HUES48 (cell line): ENCODE data around the gene FCAMR.

Experiments used
- H3K27ac ChIP-seq: one replicate; pipeline ENCODE4 v1.7.0; 2013; ENCODE audit warnings: low read depth, low read length, inconsistent platforms
- H3K27me3 ChIP-seq: 2 replicates; pipeline ENCODE4 v1.6.1; 2013; ENCODE audit warnings: mild to moderate bottlenecking, low read length; ENCODE audit not compliant: control insufficient read depth, insufficient read depth
- H3K36me3 ChIP-seq: 2 replicates; pipeline ENCODE4 v1.6.1; 2013; ENCODE audit warnings: low read length; ENCODE audit not compliant: control insufficient read depth, insufficient read depth
- H3K4me1 ChIP-seq: 2 replicates; pipeline ENCODE4 v1.6.1; 2013; ENCODE audit warnings: mild to moderate bottlenecking, low read length; ENCODE audit not compliant: control insufficient read depth, insufficient read depth
- H3K4me3 ChIP-seq: 2 replicates; pipeline ENCODE4 v1.5.1; 2013; ENCODE audit warnings: mild to moderate bottlenecking, low read depth, low read length
- H3K9ac ChIP-seq: 2 replicates; pipeline ENCODE4 v1.6.1; 2013; ENCODE audit warnings: mild to moderate bottlenecking, low read depth, low read length, moderate library complexity
- H3K9me3 ChIP-seq: 2 replicates; pipeline ENCODE4 v1.6.1; 2013; ENCODE audit warnings: low read length; ENCODE audit not compliant: control insufficient read depth, insufficient read depth

The FCAMR gene

GRCh38 chr1:206970446-206970845 lies at the start of gene FCAMR:
FCAMR (minus strand) TSS chr1:206970460; CDS start chr1:206970125, 335 bp downstream.
- no peak within 1 kb of the TSS for H3K9ac ChIP-seq
- no peaks in the 10 kb centered on the region for H3K9me3 ChIP-seq
- H3K4me1 ChIP-seq = no peaks in the 10 kb centered on the region
- no peaks in the 10 kb centered on the region for H3K27me3 ChIP-seq
- H3K36me3 ChIP-seq = no peaks in the 10 kb centered on the region
- H3K27ac ChIP-seq = no peak within 1 kb of the TSS
- no peak within 1 kb of the TSS for H3K4me3 ChIP-seq

GRCh38 chr1:207019661-207020060 lies 49.4 kb upstream of the FCAMR start:
- no peaks in the 10 kb centered on the region for H3K36me3 ChIP-seq
- H3K27ac ChIP-seq = no peak overlapping the region
- no peak overlapping the region for H3K9ac ChIP-seq
- H3K4me3 ChIP-seq = no peak overlapping the region
- no peaks in the 10 kb centered on the region for H3K9me3 ChIP-seq
- no peaks in the 10 kb centered on the region for H3K4me1 ChIP-seq
- no peaks in the 10 kb centered on the region for H3K27me3 ChIP-seq

- no peaks in the 10 kb centered on the region for H3K4me1 ChIP-seq
- no peaks in the 10 kb centered on the region for H3K9me3 ChIP-seq
- H3K9ac ChIP-seq = no peak overlapping the region
- no peaks in the 10 kb centered on the region for H3K27me3 ChIP-seq
- no peak overlapping the region for H3K4me3 ChIP-seq
- no peaks in the 10 kb centered on the region for H3K36me3 ChIP-seq
- H3K27ac ChIP-seq = no peak overlapping the region
These were observed 48.9 kb upstream of the FCAMR start for GRCh38 chr1:207019161-207019560.

GRCh38 chr1:207018707-207019106 lies 48.4 kb upstream of the FCAMR start:
- no peak overlapping the region for H3K27ac ChIP-seq

GRCh38 chr1:207017615-207018559 lies 47.6 kb upstream of the FCAMR start:
- Histone ChIP-seq H3K27ac (no peak overlapping the region), H3K9me3 (no peaks in the 10 kb centered on the region), H3K27me3 (no peaks in the 10 kb centered on the region), H3K4me1 (no peaks in the 10 kb centered on the region), H3K36me3 (no peaks in the 10 kb centered on the region), H3K9ac (no peak overlapping the region), H3K4me3 (no peak overlapping the region)

More at GRCh38 chr1:207018707-207019106, 48.4 kb upstream of the FCAMR start:
- H3K4me1 ChIP-seq = no peaks in the 10 kb centered on the region
- H3K4me3 ChIP-seq = no peak overlapping the region
- no peaks in the 10 kb centered on the region for H3K36me3 ChIP-seq
- no peaks in the 10 kb centered on the region for H3K9me3 ChIP-seq
- no peaks in the 10 kb centered on the region for H3K27me3 ChIP-seq
- no peak overlapping the region for H3K9ac ChIP-seq

GRCh38 chr1:207015791-207016190 lies 45.5 kb upstream of the FCAMR start:
- Histone ChIP-seq H3K9ac (no peak overlapping the region), H3K4me1 (no peaks in the 10 kb centered on the region), H3K36me3 (no peaks in the 10 kb centered on the region), H3K27me3 (no peaks in the 10 kb centered on the region), H3K27ac (no peak overlapping the region), H3K4me3 (no peak overlapping the region), H3K9me3 (no peaks in the 10 kb centered on the region)

GRCh38 chr1:207014728-207015127 lies 44.5 kb upstream of the FCAMR start:
- no peaks in the 10 kb centered on the region for H3K27me3 ChIP-seq
- no peaks in the 10 kb centered on the region for H3K36me3 ChIP-seq
- H3K27ac ChIP-seq = no peak overlapping the region
- no peaks in the 10 kb centered on the region for H3K4me1 ChIP-seq
- no peak overlapping the region for H3K4me3 ChIP-seq
- H3K9ac ChIP-seq = no peak overlapping the region
- no peaks in the 10 kb centered on the region for H3K9me3 ChIP-seq

- H3K9ac ChIP-seq = no peak overlapping the region
- H3K27me3 ChIP-seq = no peaks in the 10 kb centered on the region
- no peak overlapping the region for H3K27ac ChIP-seq
- H3K36me3 ChIP-seq = no peaks in the 10 kb centered on the region
- no peaks in the 10 kb centered on the region for H3K4me1 ChIP-seq
- H3K9me3 ChIP-seq = no peaks in the 10 kb centered on the region
- no peak overlapping the region for H3K4me3 ChIP-seq
These were observed 43.2 kb upstream of the FCAMR start for GRCh38 chr1:207013321-207014085.

- Histone ChIP-seq H3K36me3 (no peaks in the 10 kb centered on the region), H3K4me1 (no peaks in the 10 kb centered on the region), H3K27me3 (no peaks in the 10 kb centered on the region; the same call in 1 of the 2 replicates), H3K4me3 (no peak overlapping the region), H3K9me3 (no peaks in the 10 kb centered on the region), H3K9ac (no peak overlapping the region), H3K27ac (no peak overlapping the region)
These were observed 40.5 kb upstream of the FCAMR start for GRCh38 chr1:207010726-207011125.

- H3K27ac ChIP-seq = no peak overlapping the region
- H3K4me3 ChIP-seq = no peak overlapping the region
- H3K9me3 ChIP-seq = no peaks in the 10 kb centered on the region
- no peaks in the 10 kb centered on the region; the same call in 1 of the 2 replicates for H3K27me3 ChIP-seq
- H3K9ac ChIP-seq = no peak overlapping the region
- no peaks in the 10 kb centered on the region for H3K36me3 ChIP-seq
- no peaks in the 10 kb centered on the region for H3K4me1 ChIP-seq
These were observed 39.7 kb upstream of the FCAMR start for GRCh38 chr1:207009945-207010344.
